Activated T-helper 1 cell treated with anti-CD3 and anti-CD28 coated beads, Interleukin-2, amount 50 U/mL, for 16 hours (primary cell): ENCODE data around the gene FOXE1.

Experiments
- DNase-seq, 2 donors: peaks; one replicate each; pipeline ENCODE4 v3.0.0-alpha.2; 2020; ENCODE audit warnings: low read depth in 1 of 2, low spot score in 1 of 2

FOXE1 gene

GRCh38 chr9:97848215-97848479, 4.9 kb upstream of the FOXE1 start:
- no peak for DNase-seq

GRCh38 chr9:97848480-97849237, 4.4 kb upstream of the FOXE1 start:
- DNase-seq, result no peak

GRCh38 chr9:97849980-97850379, 3.0 kb upstream of the FOXE1 start:
- DNase-seq, result no peak

GRCh38 chr9:97850746-97851445, 2.1 kb upstream of the FOXE1 start:
- DNase-seq, result no peak

GRCh38 chr9:97851446-97851883, 1.6 kb upstream of the FOXE1 start:
- DNase-seq, result no peak

- DNase-seq, result no peak
Measured at GRCh38 chr9:97852001-97852398, 1.0 kb upstream of the FOXE1 start.

GRCh38 chr9:97852399-97853055, 499 bp upstream of the FOXE1 start:
- no peak for DNase-seq

GRCh38 chr9:97853844-97854695, 1.0 kb downstream of the FOXE1 start:
- DNase-seq, result peak in 1 of 2 donors; percentile 25

GRCh38 chr9:97854696-97855485, 1.9 kb downstream of the FOXE1 start:
- no peak for DNase-seq

GRCh38 chr9:97855486-97855875, 2.5 kb downstream of the FOXE1 start:
- no peak for DNase-seq

- DNase-seq, result no peak
Measured at GRCh38 chr9:97855899-97856298, 2.9 kb downstream of the FOXE1 start.

GRCh38 chr9:97856857-97857605, 4.0 kb downstream of the FOXE1 start:
- DNase-seq, result no peak

GRCh38 chr9:97857606-97858392, 4.8 kb downstream of the FOXE1 start:
- no peak for DNase-seq

- no peak for DNase-seq
Measured at GRCh38 chr9:97858393-97858713, 5.3 kb downstream of the FOXE1 start.

- DNase-seq, result no peak
Measured at GRCh38 chr9:97858826-97859225, 5.8 kb downstream of the FOXE1 start.

GRCh38 chr9:97859346-97859745, 6.3 kb downstream of the FOXE1 start:
- DNase-seq, result no peak

GRCh38 chr9:97860451-97861147, 7.6 kb downstream of the FOXE1 start:
- DNase-seq, result no peak

- no peak for DNase-seq
Measured at GRCh38 chr9:97861148-97861475, 8.1 kb downstream of the FOXE1 start.

- no peak for DNase-seq
Measured at GRCh38 chr9:97863314-97863713, 10.3 kb downstream of the FOXE1 start.
